Measurements from ENCODE around the gene COX4I1.
A peak's percentile ranks its signal among the peaks of the same experiment; 100 is the strongest.

COX4I1 gene

DNA sequence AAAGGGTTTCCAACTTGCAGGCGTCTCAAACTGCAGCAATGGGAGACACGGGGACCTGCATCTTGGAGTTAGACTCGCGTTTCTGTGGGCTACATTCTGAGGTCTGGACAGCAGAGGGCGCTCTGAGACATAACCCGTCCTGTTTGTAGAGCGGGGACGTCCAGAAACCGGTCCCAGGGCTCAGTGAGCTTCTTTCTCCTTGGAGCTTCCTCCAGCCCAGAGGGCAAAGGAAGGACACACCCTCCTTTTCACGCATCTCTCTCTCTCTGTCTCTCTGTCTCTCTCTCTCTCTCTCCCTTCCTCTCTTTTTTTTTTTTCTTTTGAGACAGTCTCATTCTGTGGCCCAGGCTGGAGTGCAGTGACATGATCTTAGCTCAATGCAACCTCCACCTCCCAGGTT is 19.8 kb downstream of the COX4I1 start:
- Histone ChIP-seq H3K4me2 (ENCODE audit: low read length) (no peak overlapping the region), H3K9me3 (ENCODE audit: insufficient read depth, low read length) (no peaks in the 10 kb centered on the region), H3K9ac (ENCODE audit: low read length) (no peak overlapping the region), H3K4me3 (ENCODE audit: low read length) (no peak overlapping the region), H3K79me2 (ENCODE audit: low read length) (no peaks in the 10 kb centered on the region), H3K27ac (ENCODE audit: low read length) (no peak overlapping the region), H2AFZ (ENCODE audit: low read depth, low read length) (no peak overlapping the region), H4K20me1 (ENCODE audit: insufficient read depth, low read length) (no peaks in the 10 kb centered on the region), H3K4me1 (ENCODE audit: low read length) (peaks cover 24% of the 10 kb centered on the region), H3K36me3 (replicated peaks; ENCODE audit: low read depth, low read length) (peaks cover 2% of the 10 kb centered on the region), H3K27me3 (ENCODE audit: low read depth, low read length) (peaks cover 30% of the 10 kb centered on the region)
- TF ChIP-seq, protein P1, sequence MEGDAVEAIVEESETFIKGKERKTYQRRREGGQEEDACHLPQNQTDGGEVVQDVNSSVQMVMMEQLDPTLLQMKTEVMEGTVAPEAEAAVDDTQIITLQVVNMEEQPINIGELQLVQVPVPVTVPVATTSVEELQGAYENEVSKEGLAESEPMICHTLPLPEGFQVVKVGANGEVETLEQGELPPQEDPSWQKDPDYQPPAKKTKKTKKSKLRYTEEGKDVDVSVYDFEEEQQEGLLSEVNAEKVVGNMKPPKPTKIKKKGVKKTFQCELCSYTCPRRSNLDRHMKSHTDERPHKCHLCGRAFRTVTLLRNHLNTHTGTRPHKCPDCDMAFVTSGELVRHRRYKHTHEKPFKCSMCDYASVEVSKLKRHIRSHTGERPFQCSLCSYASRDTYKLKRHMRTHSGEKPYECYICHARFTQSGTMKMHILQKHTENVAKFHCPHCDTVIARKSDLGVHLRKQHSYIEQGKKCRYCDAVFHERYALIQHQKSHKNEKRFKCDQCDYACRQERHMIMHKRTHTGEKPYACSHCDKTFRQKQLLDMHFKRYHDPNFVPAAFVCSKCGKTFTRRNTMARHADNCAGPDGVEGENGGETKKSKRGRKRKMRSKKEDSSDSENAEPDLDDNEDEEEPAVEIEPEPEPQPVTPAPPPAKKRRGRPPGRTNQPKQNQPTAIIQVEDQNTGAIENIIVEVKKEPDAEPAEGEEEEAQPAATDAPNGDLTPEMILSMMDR (IDR thresholded peaks at IDR 0.05; ENCODE audit: low read depth, low read length), result peak; percentile 73
- TF ChIP-seq EZH2phosphoT487 (IDR thresholded peaks at IDR 0.05; ENCODE audit: low read depth), result no peak

DNA sequence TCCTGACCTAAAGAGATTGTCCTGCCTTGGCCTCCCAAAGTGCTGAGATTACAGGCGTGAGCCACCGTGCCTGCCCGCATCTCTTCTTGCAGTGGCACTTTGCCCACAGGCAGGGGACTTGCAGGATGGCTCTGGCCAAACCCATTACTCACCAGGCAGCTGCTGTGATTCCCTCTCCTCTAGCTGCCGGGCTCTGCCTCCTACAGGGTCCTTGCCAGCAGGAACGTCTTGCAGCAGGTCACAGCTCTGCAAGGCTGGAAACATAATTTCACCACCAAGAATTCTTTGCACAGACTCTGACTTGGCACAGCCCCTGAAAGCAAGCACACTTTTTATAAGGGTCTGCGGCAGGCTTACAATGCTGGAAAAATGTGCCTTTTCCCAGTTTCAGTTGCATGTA is 20.3 kb downstream of the COX4I1 start:
- Histone ChIP-seq H4K20me1 (ENCODE audit: insufficient read depth, low read length) (no peaks in the 10 kb centered on the region), H3K9ac (ENCODE audit: low read length) (no peak overlapping the region), H3K9me3 (ENCODE audit: insufficient read depth, low read length) (no peaks in the 10 kb centered on the region), H3K4me3 (ENCODE audit: low read length) (no peak overlapping the region), H3K79me2 (ENCODE audit: low read length) (no peaks in the 10 kb centered on the region), H3K27ac (ENCODE audit: low read length) (no peak overlapping the region), H3K36me3 (replicated peaks; ENCODE audit: low read depth, low read length) (peaks cover 2% of the 10 kb centered on the region), H3K4me1 (ENCODE audit: low read length) (peaks cover 29% of the 10 kb centered on the region), H3K4me2 (ENCODE audit: low read length) (no peak overlapping the region), H2AFZ (ENCODE audit: low read depth, low read length) (no peak overlapping the region), H3K27me3 (ENCODE audit: low read depth, low read length) (peaks cover 27% of the 10 kb centered on the region)
- TF ChIP-seq EZH2phosphoT487 (IDR thresholded peaks at IDR 0.05; ENCODE audit: low read depth), result no peak
- TF ChIP-seq, protein P1 (IDR thresholded peaks at IDR 0.05; ENCODE audit: low read depth, low read length), result no peak

DNA sequence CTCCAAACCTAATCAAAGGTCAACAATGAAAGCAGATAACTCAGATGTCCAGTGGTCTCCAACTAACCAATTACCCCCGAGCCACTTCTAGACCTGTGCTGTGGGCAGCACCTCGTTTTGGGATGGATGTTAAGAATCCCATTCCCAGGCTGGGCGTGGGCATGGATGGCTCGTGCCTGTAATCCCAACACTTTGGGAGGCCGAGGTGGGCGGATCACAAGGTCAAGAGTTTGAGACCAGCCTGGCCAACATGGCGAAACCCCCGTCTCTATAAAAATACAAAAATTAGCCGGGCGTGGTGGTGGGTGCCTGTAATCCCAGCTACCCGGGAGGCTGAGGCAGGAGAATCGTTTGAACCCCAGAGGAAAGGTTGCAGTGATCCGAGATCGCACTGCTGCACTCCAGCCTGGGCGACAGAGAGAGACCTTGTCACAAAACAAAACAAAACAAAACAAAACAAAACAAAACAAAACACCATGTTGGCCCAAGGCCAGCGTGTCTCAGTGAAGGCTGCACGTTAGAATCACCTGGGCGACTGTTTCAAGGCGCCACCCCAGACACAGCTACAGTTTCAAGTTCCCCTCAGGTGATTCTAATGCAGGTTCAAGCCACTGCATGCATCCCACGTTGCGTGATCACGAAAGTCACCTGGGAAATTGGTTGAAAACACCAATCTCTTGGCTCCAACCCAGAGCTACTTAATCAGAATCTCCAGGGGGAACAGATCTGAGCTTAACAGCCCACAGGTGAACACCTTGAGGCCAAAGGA is 21.3 kb downstream of the COX4I1 start:
- Histone ChIP-seq H4K20me1 (ENCODE audit: insufficient read depth, low read length) (no peaks in the 10 kb centered on the region), H3K4me2 (ENCODE audit: low read length) (peak overlapping the region; percentile 37), H2AFZ (ENCODE audit: low read depth, low read length) (no peak overlapping the region), H3K79me2 (ENCODE audit: low read length) (no peaks in the 10 kb centered on the region), H3K9me3 (ENCODE audit: insufficient read depth, low read length) (no peaks in the 10 kb centered on the region), H3K36me3 (replicated peaks; ENCODE audit: low read depth, low read length) (peaks cover 2% of the 10 kb centered on the region), H3K27ac (ENCODE audit: low read length) (no peak overlapping the region), H3K9ac (ENCODE audit: low read length) (no peak overlapping the region), H3K27me3 (ENCODE audit: low read depth, low read length) (peaks cover 19% of the 10 kb centered on the region), H3K4me1 (ENCODE audit: low read length) (peaks cover 35% of the 10 kb centered on the region), H3K4me3 (ENCODE audit: low read length) (no peak overlapping the region)
- TF ChIP-seq EZH2phosphoT487 (IDR thresholded peaks at IDR 0.05; ENCODE audit: low read depth), result no peak
- TF ChIP-seq, protein P1 (IDR thresholded peaks at IDR 0.05; ENCODE audit: low read depth, low read length), result no peak

DNA sequence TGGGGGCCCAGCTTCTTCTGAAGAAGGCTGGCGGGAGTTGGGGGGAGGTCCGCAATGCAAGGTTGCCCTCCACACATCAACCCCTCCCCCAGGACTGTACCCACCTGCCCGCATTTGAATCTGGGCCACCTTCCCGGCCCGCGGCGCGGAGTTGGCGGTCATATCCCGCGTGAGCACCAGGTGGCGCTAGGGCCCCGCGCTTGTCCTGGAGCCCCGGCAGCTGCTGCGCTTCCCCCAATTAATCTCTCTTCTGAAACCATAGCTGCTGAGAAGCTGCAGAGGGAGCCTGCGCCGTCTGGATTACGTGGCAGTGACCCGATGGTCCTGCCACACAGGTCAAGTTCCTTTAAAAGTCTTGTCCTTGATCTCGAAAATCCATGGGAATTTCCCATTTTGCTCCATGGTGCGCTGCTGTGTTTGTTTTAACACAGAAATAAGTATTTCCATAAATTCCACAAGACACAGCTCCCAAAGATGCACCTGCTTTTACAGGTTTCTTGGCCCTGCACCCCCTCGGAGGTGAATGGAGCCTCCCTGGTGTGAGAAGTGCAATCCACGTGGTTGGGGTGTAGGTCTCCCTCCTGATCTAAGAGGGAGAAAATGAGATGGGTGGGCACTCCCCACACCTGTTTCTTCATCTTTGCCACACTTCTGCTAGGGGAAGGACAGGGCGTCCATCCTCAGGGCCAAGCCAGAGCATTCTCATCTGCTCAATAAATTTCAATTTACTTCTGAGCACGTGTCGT is 22.1 kb downstream of the COX4I1 start:
- Histone ChIP-seq H3K79me2 (ENCODE audit: low read length) (no peaks in the 10 kb centered on the region), H3K9me3 (ENCODE audit: insufficient read depth, low read length) (no peaks in the 10 kb centered on the region), H2AFZ (ENCODE audit: low read depth, low read length) (0 out of 2 replicates have a peak overlapping the region, but pooled peaks have one; percentile 42), H4K20me1 (ENCODE audit: insufficient read depth, low read length) (no peaks in the 10 kb centered on the region), H3K27ac (ENCODE audit: low read length) (no peak overlapping the region), H3K36me3 (replicated peaks; ENCODE audit: low read depth, low read length) (peaks cover 2% of the 10 kb centered on the region), H3K4me1 (ENCODE audit: low read length) (peaks cover 35% of the 10 kb centered on the region), H3K4me2 (ENCODE audit: low read length) (peak overlapping the region; percentile 54), H3K9ac (ENCODE audit: low read length) (no peak overlapping the region), H3K27me3 (ENCODE audit: low read depth, low read length) (peaks cover 19% of the 10 kb centered on the region), H3K4me3 (ENCODE audit: low read length) (peak overlapping the region; percentile 12; the same call in 1 of the 2 replicates)
- TF ChIP-seq, protein P1 (IDR thresholded peaks at IDR 0.05; ENCODE audit: low read depth, low read length), result peak; percentile 98
- TF ChIP-seq EZH2phosphoT487 (IDR thresholded peaks at IDR 0.05; ENCODE audit: low read depth), result no peak
